Stimulated activated CD8-positive, alpha-beta memory T cell treated with anti-CD3 and anti-CD28 coated beads, Interleukin-4, amount 100 ng/mL, for 1 hour (primary cell): ENCODE results near the gene PTPRN2.
"Not testable (repeated sequence)": the region's sequence is repeated elsewhere in the genome, so short reads cannot be mapped to it uniquely, and the experiment has no call there.

Experiments
- DNase-seq, 2 donors: peaks; one replicate each; pipeline ENCODE4 v3.0.0-alpha.2; 2020; ENCODE audit warnings: low read depth in 2 of 2, low spot score in 1 of 2

The PTPRN2 gene

GRCh38 chr7:157928171-157928794 is 659.3 kb downstream of the PTPRN2 start:
- no peak for DNase-seq

GRCh38 chr7:157927313-157927925 is 660.2 kb downstream of the PTPRN2 start:
- DNase-seq: no peak

GRCh38 chr7:157926521-157927150 is 661.0 kb downstream of the PTPRN2 start:
- no peak for DNase-seq

- no peak for DNase-seq
These were observed 661.5 kb downstream of the PTPRN2 start for GRCh38 chr7:157926107-157926506.

GRCh38 chr7:157925383-157925875 is 662.2 kb downstream of the PTPRN2 start:
- DNase-seq: no peak

GRCh38 chr7:157923903-157924630 is 663.6 kb downstream of the PTPRN2 start:
- DNase-seq: no peak

- no peak for DNase-seq
These were observed 665.0 kb downstream of the PTPRN2 start for GRCh38 chr7:157922576-157922975.

GRCh38 chr7:157918326-157919080 is 669.1 kb downstream of the PTPRN2 start:
- no peak for DNase-seq

- DNase-seq: no peak
These were observed 670.5 kb downstream of the PTPRN2 start for GRCh38 chr7:157916946-157917640.

- DNase-seq: no peak
These were observed 677.2 kb downstream of the PTPRN2 start for GRCh38 chr7:157910446-157910845.

GRCh38 chr7:157910045-157910444 is 677.6 kb downstream of the PTPRN2 start:
- not testable (repeated sequence) for DNase-seq

- DNase-seq: no peak
These were observed 678.3 kb downstream of the PTPRN2 start for GRCh38 chr7:157909370-157909769.

GRCh38 chr7:157908006-157908782 is 679.4 kb downstream of the PTPRN2 start:
- DNase-seq: no peak

- DNase-seq: no peak
These were observed 680.5 kb downstream of the PTPRN2 start for GRCh38 chr7:157907091-157907490.

- DNase-seq: no peak
These were observed 681.0 kb downstream of the PTPRN2 start for GRCh38 chr7:157906583-157906982.

GRCh38 chr7:157905651-157906461 is 681.8 kb downstream of the PTPRN2 start:
- no peak for DNase-seq

- DNase-seq: no peak
These were observed 682.6 kb downstream of the PTPRN2 start for GRCh38 chr7:157904866-157905570.

- DNase-seq: no peak
These were observed 683.3 kb downstream of the PTPRN2 start for GRCh38 chr7:157904211-157904865.
